Inflammatory macrophage treated with lipopolysaccharide for 1 hour (primary cell): ENCODE measurements around the gene LTBP2.
A peak's percentile ranks its signal among the peaks of the same experiment; 100 is the strongest.

Experiments
- DNase-seq, 2 donors: peaks; one replicate each; pipeline ENCODE4 v3.0.0-alpha.2; 2020 to 2022

The LTBP2 gene

GRCh38 chr14:74611650-74612349, at the start of gene LTBP2:
LTBP2 (minus strand) TSS chr14:74612237; CDS start chr14:74611944, 293 bp downstream.
- no peak for DNase-seq

- DNase-seq: no peak
Measured at GRCh38 chr14:74660863-74661262, 48.8 kb upstream of the LTBP2 start.

- DNase-seq: no peak
Measured at GRCh38 chr14:74660167-74660566, 48.1 kb upstream of the LTBP2 start.

- no peak for DNase-seq
Measured at GRCh38 chr14:74658535-74659131, 46.6 kb upstream of the LTBP2 start.

GRCh38 chr14:74656964-74657363, 44.9 kb upstream of the LTBP2 start:
- DNase-seq: no peak

- DNase-seq: peak in 1 of 2 donors; percentile 9
Measured at GRCh38 chr14:74655599-74656395, 43.8 kb upstream of the LTBP2 start.

- DNase-seq: no peak
Measured at GRCh38 chr14:74654931-74655330, 42.9 kb upstream of the LTBP2 start.

- DNase-seq: no peak
Measured at GRCh38 chr14:74653386-74654138, 41.5 kb upstream of the LTBP2 start.

- DNase-seq: no peak
Measured at GRCh38 chr14:74652541-74652940, 40.5 kb upstream of the LTBP2 start.

- DNase-seq: no peak
Measured at GRCh38 chr14:74650927-74651686, 39.1 kb upstream of the LTBP2 start.

GRCh38 chr14:74649673-74650072, 37.6 kb upstream of the LTBP2 start:
- DNase-seq: no peak

GRCh38 chr14:74649167-74649566, 37.1 kb upstream of the LTBP2 start:
- no peak for DNase-seq

- no peak for DNase-seq
Measured at GRCh38 chr14:74648601-74649000, 36.6 kb upstream of the LTBP2 start.

GRCh38 chr14:74647678-74648461, 35.8 kb upstream of the LTBP2 start:
- no peak for DNase-seq

- no peak for DNase-seq
Measured at GRCh38 chr14:74647061-74647677, 35.1 kb upstream of the LTBP2 start.

- DNase-seq: no peak
Measured at GRCh38 chr14:74645756-74646470, 33.9 kb upstream of the LTBP2 start.

GRCh38 chr14:74645244-74645643, 33.2 kb upstream of the LTBP2 start:
- no peak for DNase-seq

GRCh38 chr14:74641601-74642391, 29.8 kb upstream of the LTBP2 start:
- no peak for DNase-seq

GRCh38 chr14:74638966-74639365, 26.9 kb upstream of the LTBP2 start:
- DNase-seq: no peak

- DNase-seq: no peak
Measured at GRCh38 chr14:74638066-74638465, 26.0 kb upstream of the LTBP2 start.
